GM12864 (cell line): Measurements from ENCODE around the gene ACBD5.

ENCODE experiments used
- DNase-seq: peaks from one replicate; pipeline ENCODE4 v3.0.0-alpha.2; 2011; ENCODE audit warnings: low read depth
- H3K4me3 ChIP-seq: 2 replicates; pipeline ENCODE4 v1.5.1; 2011; ENCODE audit warnings: mild to moderate bottlenecking, low read depth, low read length, control low read depth
- TF ChIP-seq, protein P1 (sequence below): IDR thresholded peaks from 2 replicates; pipeline ENCODE4 v1.5.1; 2011; ENCODE audit warnings: low read depth, mild to moderate bottlenecking, moderate library complexity, low read length, control low read depth, inconsistent platforms; ENCODE audit errors: missing control alignments

The ACBD5 gene

DNA sequence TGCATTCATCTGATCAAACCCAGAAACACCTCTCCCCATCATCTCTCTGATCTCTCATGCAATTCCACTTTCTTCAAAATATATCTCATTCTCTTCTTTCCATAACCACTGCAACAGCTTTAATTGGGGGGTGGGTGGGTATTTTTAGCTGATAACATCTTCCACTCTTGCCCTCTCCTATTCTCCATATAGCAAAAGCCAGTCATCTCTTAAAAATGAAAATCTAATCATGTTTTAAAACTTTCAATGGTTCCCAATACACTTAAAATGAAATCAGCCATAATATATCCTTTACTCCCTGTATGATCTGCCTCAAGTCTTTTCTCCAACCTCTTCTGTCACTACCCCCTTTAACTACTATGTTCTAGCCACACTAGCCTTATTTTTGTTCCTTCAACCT is 87.9 kb downstream of the ACBD5 start:
- H3K4me3 ChIP-seq = peak overlapping the region; percentile 92
- no peak for DNase-seq
- TF ChIP-seq, protein P1, sequence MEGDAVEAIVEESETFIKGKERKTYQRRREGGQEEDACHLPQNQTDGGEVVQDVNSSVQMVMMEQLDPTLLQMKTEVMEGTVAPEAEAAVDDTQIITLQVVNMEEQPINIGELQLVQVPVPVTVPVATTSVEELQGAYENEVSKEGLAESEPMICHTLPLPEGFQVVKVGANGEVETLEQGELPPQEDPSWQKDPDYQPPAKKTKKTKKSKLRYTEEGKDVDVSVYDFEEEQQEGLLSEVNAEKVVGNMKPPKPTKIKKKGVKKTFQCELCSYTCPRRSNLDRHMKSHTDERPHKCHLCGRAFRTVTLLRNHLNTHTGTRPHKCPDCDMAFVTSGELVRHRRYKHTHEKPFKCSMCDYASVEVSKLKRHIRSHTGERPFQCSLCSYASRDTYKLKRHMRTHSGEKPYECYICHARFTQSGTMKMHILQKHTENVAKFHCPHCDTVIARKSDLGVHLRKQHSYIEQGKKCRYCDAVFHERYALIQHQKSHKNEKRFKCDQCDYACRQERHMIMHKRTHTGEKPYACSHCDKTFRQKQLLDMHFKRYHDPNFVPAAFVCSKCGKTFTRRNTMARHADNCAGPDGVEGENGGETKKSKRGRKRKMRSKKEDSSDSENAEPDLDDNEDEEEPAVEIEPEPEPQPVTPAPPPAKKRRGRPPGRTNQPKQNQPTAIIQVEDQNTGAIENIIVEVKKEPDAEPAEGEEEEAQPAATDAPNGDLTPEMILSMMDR = no peak

DNA sequence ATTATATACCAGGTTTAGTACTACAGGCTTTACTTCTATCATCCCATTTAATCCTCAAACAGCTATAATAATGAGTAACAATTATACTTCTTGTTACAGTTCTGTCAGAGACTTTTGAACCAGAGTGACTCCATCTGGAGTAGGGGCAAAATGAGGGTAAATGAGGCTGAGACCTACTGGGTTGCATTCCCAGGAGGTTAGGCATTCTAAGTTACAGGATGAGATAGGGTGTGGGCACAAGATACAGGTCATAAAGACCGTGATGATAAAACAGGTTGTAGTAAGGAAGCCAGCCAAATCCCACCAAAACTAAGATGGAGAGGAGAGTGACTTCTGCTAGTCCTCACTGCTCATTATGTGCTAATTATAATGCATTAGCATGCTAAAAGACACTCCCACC is 90.3 kb downstream of the ACBD5 start:
- DNase-seq = no peak
- TF ChIP-seq, protein P1 = no peak
- no peak overlapping the region for H3K4me3 ChIP-seq

DNA sequence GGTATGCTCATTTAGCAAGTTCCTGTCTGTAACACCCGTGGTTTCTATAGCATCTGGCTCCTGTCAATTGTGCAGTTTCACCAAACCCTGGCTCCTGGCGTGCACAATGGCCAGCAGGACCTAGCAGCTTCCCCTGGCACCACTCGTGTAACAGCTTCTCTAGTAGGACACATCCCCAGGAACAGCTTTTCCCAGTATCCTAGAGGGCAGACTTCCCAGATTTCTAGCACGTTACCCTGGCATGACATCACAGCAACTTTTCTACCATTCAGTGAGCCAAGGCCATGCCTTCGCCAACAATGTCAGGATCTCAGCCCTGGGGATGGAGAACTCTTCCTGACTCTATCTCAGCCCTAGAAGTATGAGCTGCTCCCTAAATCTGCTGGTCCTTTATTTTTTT is 92.9 kb downstream of the ACBD5 start:
- DNase-seq = no peak
- H3K4me3 ChIP-seq = no peak overlapping the region

GRCh38 chr10:27145937-27146336 is 94.7 kb downstream of the ACBD5 start:
- TF ChIP-seq, protein P1 = no peak
- no peak overlapping the region for H3K4me3 ChIP-seq
- DNase-seq = no peak

More for the DNA sequence above, 92.9 kb downstream of the ACBD5 start:
- TF ChIP-seq, protein P1 = no peak
